H9 (cell line): ENCODE measurements around the gene MIEF2. TPM values are rescaled to one million over a fixed set of nuclear protein-coding genes. Genes with fewer than 3 reads are reported as not detected.
A peak's percentile ranks its signal among the peaks of the same experiment; 100 is the strongest.

Experiments used
- DNase-seq: peaks from one replicate; pipeline ENCODE4 v3.0.0-alpha.2; 2017
- H2AFZ ChIP-seq: one replicate; pipeline ENCODE4 v1.6.1; 2013; ENCODE audit warnings: mild to moderate bottlenecking, low read length, control low read depth, moderate library complexity
- H2AK5ac ChIP-seq: 2 replicates; pipeline ENCODE4 v1.6.1; 2013; ENCODE audit warnings: low read length, control low read depth, mixed read lengths; ENCODE audit not compliant: insufficient read length
- H2BK120ac ChIP-seq: one replicate; pipeline ENCODE4 v1.6.1; 2013; ENCODE audit warnings: low read depth, mild to moderate bottlenecking, low read length, control low read depth, inconsistent platforms; ENCODE audit not compliant: poor library complexity, severe bottlenecking
- H2BK12ac ChIP-seq: 2 replicates; pipeline ENCODE4 v1.6.1; 2013; ENCODE audit warnings: low read length, control low read depth, mixed read lengths, low read depth; ENCODE audit not compliant: insufficient read length
- H2BK15ac ChIP-seq: 2 replicates; pipeline ENCODE4 v1.6.1; 2013; ENCODE audit warnings: low read depth, low read length, control low read depth
- H2BK20ac ChIP-seq: one replicate; pipeline ENCODE4 v1.6.1; 2013; ENCODE audit warnings: low read depth, mild to moderate bottlenecking, low read length, control low read depth, inconsistent platforms; ENCODE audit not compliant: poor library complexity, severe bottlenecking
- H2BK5ac ChIP-seq: 2 replicates; pipeline ENCODE4 v1.6.1; 2013; ENCODE audit warnings: low read length, control low read depth, mixed read lengths; ENCODE audit not compliant: insufficient read length
- H3K14ac ChIP-seq: 2 replicates; pipeline ENCODE4 v1.6.1; 2013; ENCODE audit warnings: low read length, control low read depth; ENCODE audit not compliant: insufficient read depth
- H3K18ac ChIP-seq: 2 replicates; pipeline ENCODE4 v1.6.1; 2013; ENCODE audit warnings: low read depth, mild to moderate bottlenecking, mixed read lengths, low read length, control low read depth; ENCODE audit not compliant: insufficient read length
- H3K23ac ChIP-seq: 2 replicates; pipeline ENCODE4 v1.6.1; 2013; ENCODE audit warnings: low read length, control low read depth, mixed read lengths, low read depth; ENCODE audit not compliant: insufficient read length
- H3K23me2 ChIP-seq: 2 replicates; pipeline ENCODE4 v1.6.1; 2013; ENCODE audit warnings: low read depth, mild to moderate bottlenecking, mixed read lengths, low read length, control low read depth; ENCODE audit not compliant: insufficient read length, poor library complexity, severe bottlenecking
- H3K27ac ChIP-seq: 2 replicates; pipeline ENCODE4 v1.5.1; 2013; ENCODE audit warnings: low read length, control low read depth, mixed read lengths, low read depth; ENCODE audit not compliant: insufficient read length
- H3K27me3 ChIP-seq: 2 replicates; pipeline ENCODE4 v1.6.1; 2013; ENCODE audit warnings: low read length, control low read depth, inconsistent platforms; ENCODE audit not compliant: insufficient read depth
- H3K4ac ChIP-seq: 2 replicates; pipeline ENCODE4 v1.6.1; 2013; ENCODE audit warnings: low read depth, mild to moderate bottlenecking, control low read depth, inconsistent platforms, low read length, moderate library complexity
- H3K4me1 ChIP-seq: 2 replicates; pipeline ENCODE4 v1.6.1; 2013; ENCODE audit warnings: low read length, control low read depth, inconsistent platforms; ENCODE audit not compliant: insufficient read depth
- H3K4me2 ChIP-seq: 2 replicates; pipeline ENCODE4 v1.6.1; 2013; ENCODE audit warnings: low read length, control low read depth, mixed read lengths; ENCODE audit not compliant: insufficient read length, insufficient read depth
- H3K56ac ChIP-seq: 2 replicates; pipeline ENCODE4 v1.6.1; 2013; ENCODE audit warnings: low read depth, mild to moderate bottlenecking, mixed read lengths, low read length, control low read depth; ENCODE audit not compliant: insufficient read length
- H3K79me1 ChIP-seq: 2 replicates; pipeline ENCODE4 v1.6.1; 2013; ENCODE audit warnings: low read depth, mild to moderate bottlenecking, moderate library complexity, low read length, control low read depth, inconsistent platforms; ENCODE audit not compliant: insufficient read depth, poor library complexity, severe bottlenecking
- H3K79me2 ChIP-seq: 2 replicates; pipeline ENCODE4 v1.6.1; 2013; ENCODE audit warnings: low read length, control low read depth, inconsistent platforms; ENCODE audit not compliant: insufficient read depth
- H3K9ac ChIP-seq: 2 replicates; pipeline ENCODE4 v1.6.1; 2013; ENCODE audit warnings: low read length, control low read depth, mixed read lengths; ENCODE audit not compliant: insufficient read length; ENCODE audit errors: extremely low read depth
- H3K9me3 ChIP-seq: one replicate; pipeline ENCODE4 v1.6.1; 2013; ENCODE audit warnings: low read depth, low read length, inconsistent platforms; ENCODE audit not compliant: control insufficient read depth
- H3T11ph ChIP-seq: one replicate; pipeline ENCODE4 v1.6.1; 2013; ENCODE audit warnings: mild to moderate bottlenecking, low read length, control low read depth, inconsistent platforms
- H4K20me1 ChIP-seq: one replicate; pipeline ENCODE4 v1.6.1; 2013; ENCODE audit not compliant: control insufficient read depth, insufficient read length, insufficient read depth
- H4K5ac ChIP-seq: 2 replicates; pipeline ENCODE4 v1.6.1; 2013; ENCODE audit warnings: low read depth, mild to moderate bottlenecking, mixed read lengths, low read length, control low read depth; ENCODE audit not compliant: insufficient read length
- H4K8ac ChIP-seq: replicated peaks from 2 replicates; pipeline ENCODE4 v1.6.1; 2013; ENCODE audit warnings: low read length, control low read depth, mixed read lengths, low read depth; ENCODE audit not compliant: insufficient read length
- H4K91ac ChIP-seq: 2 replicates; pipeline ENCODE4 v1.6.1; 2013; ENCODE audit warnings: low read depth, mild to moderate bottlenecking, moderate library complexity, mixed read lengths, low read length, control low read depth; ENCODE audit not compliant: insufficient read length
- H3K27ac Mint-ChIP-seq, 3 experiments: 2 replicates in 2 of 3; 3 replicates in 1 of 3; pipeline ENCODE4 v1.8.0; 2020 to 2021; ENCODE audit warnings: mixed read lengths in 3 of 3, mild to moderate bottlenecking in 1 of 3, moderate library complexity in 1 of 3
- H3K27me3 Mint-ChIP-seq: 2 replicates; pipeline ENCODE4 v1.8.0; 2021; ENCODE audit warnings: low read depth, mild to moderate bottlenecking, moderate library complexity, mixed read lengths
- H3K36me3 Mint-ChIP-seq, 3 experiments: 2 replicates in 2 of 3; 3 replicates in 1 of 3; pipeline ENCODE4 v1.8.0; 2020 to 2021; ENCODE audit warnings: low read depth in 3 of 3, mixed read lengths in 3 of 3; ENCODE audit not compliant: insufficient read depth in 1 of 3
- H3K4me1 Mint-ChIP-seq, 2 experiments: 2 replicates each; pipeline ENCODE4 v1.8.0; 2020; ENCODE audit warnings: mixed read lengths in 2 of 2
- H3K4me3 Mint-ChIP-seq, 2 experiments: 2 replicates in 1 of 2; 3 replicates in 1 of 2; pipeline ENCODE4 v1.8.0; 2020 to 2021; ENCODE audit warnings: mild to moderate bottlenecking in 2 of 2, mixed read lengths in 2 of 2, moderate library complexity in 1 of 2
- H3K9me3 Mint-ChIP-seq, 2 experiments: 2 replicates in 1 of 2; 3 replicates in 1 of 2; pipeline ENCODE4 v1.8.0; 2020; ENCODE audit warnings: mild to moderate bottlenecking in 2 of 2, mixed read lengths in 2 of 2, moderate library complexity in 1 of 2
- WGBS: extraction: QIAGEN DNeasy Blood & Tissue Kit; methylation state at CpG from one replicate; pipeline ENCODE4 v1.1.7; 2013; ENCODE audit warnings: missing lambda C conversion rate, low lambda C conversion rate, mixed read lengths; ENCODE audit not compliant: insufficient read length; ENCODE audit errors: extremely low coverage; 5-methylcytosine and 5-hydroxymethylcytosine counted together
- total RNA-seq: library from RNA; stranded (reverse); gene quantifications from 2 replicates; pipeline ENCODE4 v1.2.1, GENCODE V29; 2021
- TF ChIP-seq, protein P1 (sequence below): fragments of 200-600 bp; sonication (generic); conservative IDR thresholded peaks from 3 replicates; pipeline ENCODE4 v1.8.0; 2021; ENCODE audit warnings: antibody characterized with exemption, mild to moderate bottlenecking

Gene MIEF2
- total RNA-seq, 1 experiment from 2014 or later: 10.3 TPM

DNA sequence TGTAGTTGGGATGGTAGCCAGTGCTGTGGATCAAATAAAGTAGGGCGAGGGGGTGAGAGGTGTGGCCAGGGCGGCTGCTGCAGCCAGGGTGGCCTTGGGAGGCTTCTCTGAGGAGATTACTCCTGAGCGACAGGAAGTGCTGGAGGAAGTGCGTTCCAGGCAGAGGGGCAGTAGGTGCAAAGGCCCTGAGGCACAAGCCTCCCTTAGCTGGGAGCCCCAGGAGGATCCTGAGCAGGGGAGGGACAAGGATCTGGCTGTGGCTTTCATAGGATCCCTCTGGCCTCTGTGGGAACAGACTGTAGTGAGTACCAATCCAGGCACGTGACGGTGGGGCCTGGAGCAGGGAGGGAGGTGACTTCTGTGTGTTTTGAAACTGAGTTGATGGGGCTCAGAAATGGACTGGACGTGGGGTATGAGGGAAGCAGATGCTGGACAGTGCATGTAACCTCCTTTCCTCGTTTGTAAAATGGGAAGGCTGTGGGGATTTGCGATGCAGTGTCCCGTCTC is 32.2 kb upstream of the MIEF2 start:
- H3K27me3 ChIP-seq: no peaks in the 10 kb centered on the region
- no peak overlapping the region for H3K18ac ChIP-seq
- H3K79me1 ChIP-seq: peaks cover 9% of the 10 kb centered on the region
- H3K9ac ChIP-seq: no peak overlapping the region
- H3K9me3 ChIP-seq: no peaks in the 10 kb centered on the region
- Mint-ChIP-seq H3K27me3 (no peaks in the 10 kb centered on the region), H3K36me3 (peaks cover 4 to 11% (median 9%) of the 10 kb centered on the region in 3 experiments; a peak in 4 of 7 replicates), H3K27ac (peak overlapping the region; percentile 4 to 94 (median 59); a peak in 5 of 7 replicates), H3K4me1 (peaks cover 24 to 33% of the 10 kb centered on the region in 2 experiments), H3K9me3 (no peaks in the 10 kb centered on the region; a peak in 1 of 5 replicates), H3K4me3 (no peak overlapping the region)
- H3K4me2 ChIP-seq: no peak overlapping the region
- no peak overlapping the region for H3K14ac ChIP-seq
- no peak overlapping the region for H2BK20ac ChIP-seq
- no peak overlapping the region for H3T11ph ChIP-seq
- H3K4me1 ChIP-seq: peaks cover 3% of the 10 kb centered on the region; the same call in 1 of the 2 replicates
- H2AK5ac ChIP-seq: no peak overlapping the region
- H3K23me2 ChIP-seq: peaks cover 11% of the 10 kb centered on the region
- H4K91ac ChIP-seq: no peak overlapping the region
- TF ChIP-seq, protein P1, sequence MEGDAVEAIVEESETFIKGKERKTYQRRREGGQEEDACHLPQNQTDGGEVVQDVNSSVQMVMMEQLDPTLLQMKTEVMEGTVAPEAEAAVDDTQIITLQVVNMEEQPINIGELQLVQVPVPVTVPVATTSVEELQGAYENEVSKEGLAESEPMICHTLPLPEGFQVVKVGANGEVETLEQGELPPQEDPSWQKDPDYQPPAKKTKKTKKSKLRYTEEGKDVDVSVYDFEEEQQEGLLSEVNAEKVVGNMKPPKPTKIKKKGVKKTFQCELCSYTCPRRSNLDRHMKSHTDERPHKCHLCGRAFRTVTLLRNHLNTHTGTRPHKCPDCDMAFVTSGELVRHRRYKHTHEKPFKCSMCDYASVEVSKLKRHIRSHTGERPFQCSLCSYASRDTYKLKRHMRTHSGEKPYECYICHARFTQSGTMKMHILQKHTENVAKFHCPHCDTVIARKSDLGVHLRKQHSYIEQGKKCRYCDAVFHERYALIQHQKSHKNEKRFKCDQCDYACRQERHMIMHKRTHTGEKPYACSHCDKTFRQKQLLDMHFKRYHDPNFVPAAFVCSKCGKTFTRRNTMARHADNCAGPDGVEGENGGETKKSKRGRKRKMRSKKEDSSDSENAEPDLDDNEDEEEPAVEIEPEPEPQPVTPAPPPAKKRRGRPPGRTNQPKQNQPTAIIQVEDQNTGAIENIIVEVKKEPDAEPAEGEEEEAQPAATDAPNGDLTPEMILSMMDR: no peak
- H2AFZ ChIP-seq: no peak overlapping the region
- DNase-seq: no peak
- no peak overlapping the region for H2BK15ac ChIP-seq
- peaks cover 25% of the 10 kb centered on the region; the same call in 1 of the 2 replicates for H3K79me2 ChIP-seq
- no peak overlapping the region for H3K4ac ChIP-seq
- H4K5ac ChIP-seq: no peak overlapping the region
- no peak overlapping the region for H3K27ac ChIP-seq
- no peaks in the 10 kb centered on the region for H4K20me1 ChIP-seq
- H3K56ac ChIP-seq: no peak overlapping the region
- H2BK12ac ChIP-seq: no peak overlapping the region
- H2BK5ac ChIP-seq: no peak overlapping the region
- H4K8ac ChIP-seq: no peak overlapping the region
- WGBS: no CpG with 5 or more reads among the region's 10 CpGs
- H3K23ac ChIP-seq: no peak overlapping the region
- no peak overlapping the region for H2BK120ac ChIP-seq
